ENCODE measurements around the gene NARS2.

- TF ChIP-seq ZBTB33 (IDR thresholded peaks at IDR 0.05) = no peak
- TF ChIP-seq CTCF (IDR thresholded peaks at IDR 0.05 in 2 of 3, conservative IDR thresholded peaks at IDR 0.05 in 1 of 3; ENCODE audit: control insufficient read depth in 2 of 3, extremely low read depth in 1 of 3, insufficient read depth in 1 of 3, low read depth in 3 of 3, low read length in 3 of 3) = no peak
- no peak for TF ChIP-seq ZNF687 (IDR thresholded peaks at IDR 0.05)
- no peak for TF ChIP-seq TAF1 (IDR thresholded peaks at IDR 0.05; ENCODE audit: borderline replicate concordance, low read depth, low read length)
- no peak for TF ChIP-seq POLR2AphosphoS5 (IDR thresholded peaks at IDR 0.05; ENCODE audit: low read length)
These were observed 98.6 kb downstream of the NARS2 start for GRCh38 chr11:78476066-78476465.
